Thoracic aorta (tissue), 2 donors: ENCODE measurements around the gene RDH13. TPM values are rescaled to one million over a fixed set of nuclear protein-coding genes. Genes with fewer than 3 reads are reported as not detected.
"Not testable (repeated sequence)": the region's sequence is repeated elsewhere in the genome, so short reads cannot be mapped to it uniquely, and the experiment has no call there.

ENCODE experiments used
- ATAC-seq: fragments of 150-250 bp; one replicate; pipeline ENCODE4 v1.8.0; 2017; ENCODE audit warnings: low read depth; ENCODE audit not compliant: insufficient number of reproducible peaks, low FRiP score
- DNase-seq: peaks from one replicate; pipeline ENCODE4 v3.0.0-alpha.2; 2020; ENCODE audit warnings: low spot score
- H3K27ac ChIP-seq, 2 donors: fragments of 200-600 bp; sonication (generic); 1 replicate in 1 of 2; 2 replicates in 1 of 2; pipeline ENCODE4 v1.5.1; 2016; ENCODE audit warnings: mild to moderate bottlenecking in 2 of 2, moderate library complexity in 2 of 2
- H3K27me3 ChIP-seq: fragments of 200-600 bp; sonication (generic); replicated peaks from 2 replicates; pipeline ENCODE4 v1.6.0; 2016; ENCODE audit warnings: mild to moderate bottlenecking; ENCODE audit not compliant: insufficient read depth
- H3K36me3 ChIP-seq: fragments of 200-600 bp; sonication (generic); one replicate; pipeline ENCODE4 v1.5.1; 2016
- H3K4me1 ChIP-seq, 2 donors: fragments of 200-600 bp; sonication (generic); 1 replicate in 1 of 2; 2 replicates in 1 of 2; pipeline versions ENCODE4 v1.5.1 to v1.6.0; 2016; ENCODE audit warnings: low read depth in 2 of 2, mild to moderate bottlenecking in 1 of 2; ENCODE audit not compliant: control insufficient read depth in 1 of 2
- H3K4me3 ChIP-seq: fragments of 200-600 bp; sonication (generic); 2 replicates; pipeline ENCODE4 v1.5.1; 2016; ENCODE audit warnings: mild to moderate bottlenecking
- H3K9me3 ChIP-seq: fragments of 200-600 bp; sonication (generic); 2 replicates; pipeline ENCODE4 v1.5.1; 2016
- total RNA-seq, 2 donors: library from RNA; depleted of rRNA; stranded (reverse); fragments of >200 nt; gene quantifications; one replicate each; pipeline versions ENCODE4 v1.1.0 to v1.2.3, GENCODE V29; 2016
- TF ChIP-seq, protein P1 (sequence below): fragments of 200-600 bp; sonication (generic); IDR thresholded peaks from one replicate; pipeline ENCODE4 v1.5.1; 2019; ENCODE audit warnings: antibody characterized with exemption

The RDH13 gene
- total RNA-seq, 2 donors from 2014 or later = 22.2 to 23.6 TPM

DNA sequence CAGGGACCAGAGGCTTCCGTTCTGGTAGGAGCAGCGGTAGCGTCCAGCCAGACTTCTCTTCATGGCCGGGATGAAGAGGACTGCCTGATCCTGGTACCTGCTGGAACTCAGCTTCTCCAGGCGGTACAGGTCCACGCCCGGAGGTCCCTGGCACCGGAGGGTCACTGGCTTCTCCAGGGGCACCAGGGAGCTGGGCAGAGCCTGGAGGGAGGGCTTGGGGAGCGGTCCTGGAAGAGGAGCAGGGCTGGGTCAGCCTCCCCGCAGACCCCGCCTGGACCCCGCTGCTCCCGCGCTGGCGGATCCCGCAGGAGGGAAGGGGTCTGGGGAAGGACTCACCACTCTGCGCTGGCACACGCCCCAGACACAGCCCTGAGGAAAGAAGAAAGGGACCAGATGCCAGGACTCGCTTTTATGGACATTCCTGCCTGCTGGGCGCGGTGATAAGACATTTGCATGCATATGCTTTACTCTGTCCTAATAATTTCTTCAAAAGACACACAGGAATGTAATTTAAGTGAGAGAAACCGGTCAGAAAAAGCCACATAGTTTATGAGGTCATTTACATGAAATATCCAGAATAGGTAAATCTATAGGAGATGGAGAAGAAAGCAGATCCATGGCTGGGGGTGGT, 30.7 kb downstream of the RDH13 start:
- DNase-seq (no peak), ATAC-seq (no peak)
- no peaks in the 10 kb centered on the region for H3K36me3 ChIP-seq
- no peak overlapping the region for H3K4me3 ChIP-seq
- TF ChIP-seq, protein P1, sequence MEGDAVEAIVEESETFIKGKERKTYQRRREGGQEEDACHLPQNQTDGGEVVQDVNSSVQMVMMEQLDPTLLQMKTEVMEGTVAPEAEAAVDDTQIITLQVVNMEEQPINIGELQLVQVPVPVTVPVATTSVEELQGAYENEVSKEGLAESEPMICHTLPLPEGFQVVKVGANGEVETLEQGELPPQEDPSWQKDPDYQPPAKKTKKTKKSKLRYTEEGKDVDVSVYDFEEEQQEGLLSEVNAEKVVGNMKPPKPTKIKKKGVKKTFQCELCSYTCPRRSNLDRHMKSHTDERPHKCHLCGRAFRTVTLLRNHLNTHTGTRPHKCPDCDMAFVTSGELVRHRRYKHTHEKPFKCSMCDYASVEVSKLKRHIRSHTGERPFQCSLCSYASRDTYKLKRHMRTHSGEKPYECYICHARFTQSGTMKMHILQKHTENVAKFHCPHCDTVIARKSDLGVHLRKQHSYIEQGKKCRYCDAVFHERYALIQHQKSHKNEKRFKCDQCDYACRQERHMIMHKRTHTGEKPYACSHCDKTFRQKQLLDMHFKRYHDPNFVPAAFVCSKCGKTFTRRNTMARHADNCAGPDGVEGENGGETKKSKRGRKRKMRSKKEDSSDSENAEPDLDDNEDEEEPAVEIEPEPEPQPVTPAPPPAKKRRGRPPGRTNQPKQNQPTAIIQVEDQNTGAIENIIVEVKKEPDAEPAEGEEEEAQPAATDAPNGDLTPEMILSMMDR = no peak
- H3K27ac ChIP-seq = no peak overlapping the region
- H3K4me1 ChIP-seq = no peaks in the 10 kb centered on the region
- no peaks in the 10 kb centered on the region for H3K9me3 ChIP-seq
- no peaks in the 10 kb centered on the region for H3K27me3 ChIP-seq

DNA sequence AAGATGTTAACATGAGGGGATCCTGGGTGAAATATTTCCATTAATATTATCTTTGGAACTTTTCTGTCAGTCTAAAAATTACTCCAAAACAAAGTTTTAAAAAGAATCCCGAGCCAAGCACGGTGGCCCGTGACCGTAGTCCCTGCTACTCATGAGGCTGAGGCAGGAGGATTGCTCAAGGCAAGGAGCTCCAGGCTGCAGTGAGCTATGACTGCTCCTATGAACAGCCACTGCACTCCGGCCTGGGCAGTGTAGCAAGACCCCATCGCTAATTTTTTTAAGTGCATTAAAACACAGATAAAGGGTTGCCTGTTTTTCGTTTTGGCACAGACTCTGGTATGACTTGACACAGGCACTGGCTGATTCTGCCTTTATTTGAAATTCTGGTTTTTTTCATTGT, 31.8 kb downstream of the RDH13 start:
- no peak for DNase-seq
- ATAC-seq = no peak

DNA sequence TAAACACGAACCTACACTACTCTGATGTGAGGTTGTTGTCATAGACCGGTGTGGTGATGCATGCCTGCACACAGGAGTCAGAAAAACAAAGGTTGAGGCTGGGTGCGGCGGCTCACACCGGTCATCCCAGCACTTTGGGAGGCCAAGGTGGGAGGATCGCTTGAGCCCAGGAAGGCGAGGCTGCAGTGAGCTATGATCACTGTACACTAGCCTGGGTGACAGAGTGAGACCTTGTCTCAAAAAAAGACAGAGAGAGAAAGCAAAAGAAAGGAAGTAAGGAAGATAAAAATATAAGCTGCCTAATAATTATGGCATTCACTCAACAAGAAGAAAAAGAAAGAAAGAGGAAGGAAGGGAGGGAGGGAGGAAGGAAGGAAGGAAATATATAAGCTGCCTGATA, 34.2 kb downstream of the RDH13 start:
- no peak overlapping the region for H3K4me3 ChIP-seq
- TF ChIP-seq, protein P1 = no peak
- H3K36me3 ChIP-seq = no peaks in the 10 kb centered on the region
- no peaks in the 10 kb centered on the region for H3K27me3 ChIP-seq
- no peak for DNase-seq
- ATAC-seq = no peak
- H3K9me3 ChIP-seq = no peaks in the 10 kb centered on the region
- H3K4me1 ChIP-seq = no peaks in the 10 kb centered on the region
- H3K27ac ChIP-seq = no peak overlapping the region

More for the DNA sequence above, 31.8 kb downstream of the RDH13 start:
- H3K27ac ChIP-seq = no peak overlapping the region
- no peaks in the 10 kb centered on the region for H3K27me3 ChIP-seq
- H3K9me3 ChIP-seq = no peaks in the 10 kb centered on the region
- H3K4me1 ChIP-seq = no peaks in the 10 kb centered on the region
- H3K4me3 ChIP-seq = no peak overlapping the region
- H3K36me3 ChIP-seq = no peaks in the 10 kb centered on the region
- TF ChIP-seq, protein P1 = no peak

DNA sequence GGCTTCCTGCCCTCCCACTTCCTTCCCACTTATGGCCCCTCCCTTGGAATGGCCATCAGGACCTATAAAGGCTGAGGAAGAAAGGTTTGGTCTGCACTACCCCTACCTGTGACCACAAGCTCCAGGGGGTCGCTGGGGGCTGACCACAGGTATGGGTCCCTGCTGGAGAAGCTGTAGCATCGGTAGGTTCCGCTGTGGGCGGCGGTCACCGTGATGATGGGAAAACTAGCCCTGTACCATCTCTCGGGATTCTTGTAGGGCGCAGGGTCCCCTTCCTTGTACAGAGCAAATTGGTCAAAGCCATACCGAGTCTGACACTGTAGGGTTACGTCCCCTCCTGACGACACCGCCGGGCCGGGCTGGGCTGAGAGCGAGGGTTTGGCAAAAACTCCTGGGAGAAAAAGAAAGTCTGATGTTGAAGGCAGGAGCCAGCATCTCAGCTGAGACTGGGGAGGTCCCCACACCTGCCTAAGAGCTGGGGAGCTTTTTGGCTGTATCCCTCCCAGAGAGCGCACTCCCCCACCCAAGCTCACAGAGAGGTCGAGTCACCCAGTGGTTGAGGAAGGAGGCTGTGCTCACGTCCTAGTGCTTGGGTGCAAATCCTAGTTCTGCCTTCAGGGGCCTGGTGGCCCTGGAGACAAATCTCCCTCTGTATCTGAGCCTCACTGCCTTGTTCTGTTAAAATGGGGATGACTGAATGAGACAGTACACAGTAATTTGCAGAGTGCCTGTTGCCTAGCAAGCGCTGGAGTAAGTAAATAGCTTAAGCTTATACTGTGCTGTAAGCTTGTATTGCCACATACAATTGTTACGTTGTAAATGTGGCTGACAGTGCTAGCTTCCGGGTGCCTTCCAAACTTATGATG, 35.2 kb downstream of the RDH13 start:
- Histone ChIP-seq H3K27ac (no peak overlapping the region), H3K9me3 (no peaks in the 10 kb centered on the region), H3K4me1 (no peaks in the 10 kb centered on the region), H3K36me3 (no peaks in the 10 kb centered on the region), H3K27me3 (no peaks in the 10 kb centered on the region), H3K4me3 (no peak overlapping the region)
- no peak for DNase-seq
- TF ChIP-seq, protein P1 = no peak
- ATAC-seq = no peak

DNA sequence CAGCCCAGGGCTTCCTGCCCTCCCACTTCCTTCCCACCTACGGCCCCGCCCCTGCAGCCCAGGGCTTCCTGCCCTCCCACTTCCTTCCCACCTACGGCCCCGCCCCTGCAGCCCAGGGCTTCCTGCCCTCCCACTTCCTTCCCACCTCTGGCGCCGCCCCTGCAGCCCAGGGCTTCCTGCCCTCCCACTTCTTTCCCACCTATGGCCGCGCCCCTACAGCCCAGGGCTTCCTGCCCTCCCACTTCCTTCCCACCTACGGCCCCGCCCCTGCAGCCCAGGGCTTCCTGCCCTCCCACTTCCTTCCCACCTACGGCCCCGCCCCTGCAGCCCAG, 35.8 kb downstream of the RDH13 start:
- not testable (repeated sequence) for H3K27ac ChIP-seq, H3K9me3 ChIP-seq, H3K4me1 ChIP-seq, H3K4me3 ChIP-seq, ATAC-seq, H3K27me3 ChIP-seq, DNase-seq, H3K36me3 ChIP-seq
